ENCODE data around the gene MRPL17. TPM values are rescaled to one million over a fixed set of nuclear protein-coding genes. Genes with fewer than 3 reads are reported as not detected.
"Not testable (repeated sequence)": the region's sequence is repeated elsewhere in the genome, so short reads cannot be mapped to it uniquely, and the experiment has no call there.

Gene MRPL17
- total RNA-seq, 2 experiments from 2014 or later, result 50.9 to 51.4 TPM

DNA sequence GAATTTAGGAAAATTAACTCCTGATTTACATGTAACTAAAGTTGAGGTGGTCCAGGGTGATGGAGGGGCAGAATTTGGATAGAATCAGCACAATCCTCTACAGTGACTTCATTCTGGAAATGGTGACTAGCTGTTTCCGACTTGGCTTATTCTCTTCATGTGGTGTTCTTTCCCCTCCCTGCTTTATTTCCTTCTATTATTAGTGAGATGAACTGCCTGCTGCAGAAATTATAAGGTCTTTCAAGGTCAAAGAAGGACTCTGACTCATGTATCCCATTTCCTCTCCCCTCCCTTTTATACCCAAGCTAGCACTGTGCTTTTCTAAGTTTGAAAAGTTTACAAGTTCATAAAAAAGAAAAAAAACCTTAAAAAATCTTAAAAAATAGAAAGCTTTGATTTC lies 12.2 kb upstream of the MRPL17 start:
- DNase-seq (no peak), ATAC-seq (ENCODE audit: low read depth) (no peak)
- H3K27ac Mint-ChIP-seq, result no peak overlapping the region
- H3K9me3 Mint-ChIP-seq, result no peaks in the 10 kb centered on the region
- no peaks in the 10 kb centered on the region for H3K27me3 Mint-ChIP-seq
- POLR2A ChIA-PET, result interaction anchor here (1.3 kb wide), 1 partner anchor 93 kb away, joined by 3 read pairs; no protein-coding TSS in a partner anchor
- peaks cover 12% of the 10 kb centered on the region for H3K36me3 Mint-ChIP-seq
- H3K4me3 Mint-ChIP-seq, result no peak overlapping the region
- H3K4me1 Mint-ChIP-seq, result peaks cover 17% of the 10 kb centered on the region

DNA sequence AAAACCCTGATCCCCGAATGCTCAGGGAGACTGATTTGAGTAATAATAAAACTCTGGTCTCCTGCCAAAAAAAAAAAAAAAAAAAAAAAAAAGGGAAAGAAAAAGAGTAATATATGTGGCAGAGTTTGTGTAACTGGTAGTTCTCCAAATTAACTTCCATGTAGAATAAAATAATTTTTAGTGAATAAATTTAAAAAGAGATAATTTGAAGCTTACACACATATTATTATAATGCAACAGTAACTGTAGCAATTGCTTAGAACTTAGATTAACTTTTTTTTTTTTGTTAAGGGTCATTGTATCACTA lies 11.0 kb upstream of the MRPL17 start:
- no peak for ATAC-seq (ENCODE audit: low read depth)
- Mint-ChIP-seq H3K4me1 (peaks cover 17% of the 10 kb centered on the region), H3K27ac (no peak overlapping the region), H3K27me3 (no peaks in the 10 kb centered on the region), H3K4me3 (peak overlapping the region; percentile 1), H3K9me3 (peaks cover 2% of the 10 kb centered on the region), H3K36me3 (peaks cover 10% of the 10 kb centered on the region)
- POLR2A ChIA-PET, result interaction anchor here (0.7 to 1.1 kb wide), 4 partner anchors 9 to 317 kb away, joined by 3 to 8 read pairs (median 4); no protein-coding TSS in a partner anchor
- DNase-seq, result no peak

DNA sequence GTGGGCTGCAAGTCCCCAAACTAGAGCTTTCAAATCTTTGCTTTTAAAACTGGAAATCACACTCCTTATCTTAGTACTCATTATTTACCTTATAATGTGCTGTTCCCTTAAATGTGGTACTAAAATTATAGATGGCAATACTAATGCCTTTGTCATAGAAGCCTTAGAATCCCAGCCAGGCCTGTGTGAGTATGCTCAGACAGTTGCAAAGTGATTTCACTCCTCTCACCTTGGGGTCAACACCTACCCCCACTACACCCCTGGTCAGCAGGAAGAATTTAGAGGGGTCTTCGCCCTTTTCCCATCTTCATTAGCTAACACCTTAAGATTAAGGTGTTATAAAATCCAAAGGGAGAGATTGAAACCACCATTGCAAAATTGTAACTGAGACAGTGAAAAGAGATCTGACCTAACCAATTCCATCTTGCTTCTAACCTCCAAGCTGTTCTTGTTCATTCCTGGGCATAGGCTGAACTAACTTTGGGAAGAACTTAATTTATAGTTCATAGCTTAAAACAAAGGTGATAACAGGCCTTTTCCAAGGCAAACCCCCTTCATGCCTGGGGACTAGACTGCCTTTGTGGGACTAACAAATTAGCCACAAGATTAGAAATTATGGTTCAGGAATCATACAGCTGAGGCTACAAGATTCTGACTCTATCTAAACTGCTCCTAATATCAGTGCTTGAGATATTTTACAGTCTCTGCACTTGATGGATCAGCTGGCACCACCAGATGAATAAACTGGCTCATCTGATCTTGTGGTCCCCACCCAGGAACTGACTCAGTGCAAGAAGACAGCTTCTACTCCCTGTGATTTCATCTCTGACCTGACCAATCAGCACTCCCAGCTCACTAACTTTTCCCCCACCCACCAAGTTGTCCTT lies 10.4 kb upstream of the MRPL17 start:
- DNase-seq (no peak), ATAC-seq (ENCODE audit: low read depth) (no peak)
- peak overlapping the region; percentile 1 for H3K4me3 Mint-ChIP-seq
- POLR2A ChIA-PET, result interaction anchor here (0.7 to 1.1 kb wide), 3 partner anchors 9 to 317 kb away, joined by 3 to 8 read pairs (median 3); no protein-coding TSS in a partner anchor
- H3K27ac Mint-ChIP-seq, result no peak overlapping the region
- H3K4me1 Mint-ChIP-seq, result peaks cover 17% of the 10 kb centered on the region
- H3K36me3 Mint-ChIP-seq, result peaks cover 11% of the 10 kb centered on the region
- H3K27me3 Mint-ChIP-seq, result no peaks in the 10 kb centered on the region
- peaks cover 2% of the 10 kb centered on the region for H3K9me3 Mint-ChIP-seq

DNA sequence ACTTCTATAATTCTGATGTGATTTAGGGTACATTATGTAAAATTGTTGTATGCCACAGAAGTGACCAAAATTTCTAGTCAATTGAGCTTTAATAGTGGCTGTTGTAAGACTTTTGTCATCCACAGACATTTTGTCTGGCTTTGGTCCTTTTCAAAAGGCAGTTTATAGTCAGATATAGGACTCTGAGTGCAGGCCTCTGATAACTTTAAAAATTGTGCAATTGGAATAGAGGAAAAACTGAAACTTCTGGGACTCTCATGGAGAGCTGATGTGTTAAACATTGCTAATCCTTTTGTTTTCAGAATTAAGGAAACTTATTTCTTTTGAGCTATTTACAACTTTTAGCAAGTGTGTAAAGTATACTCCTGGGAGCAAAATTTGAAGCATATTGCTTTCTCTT lies 9.0 kb upstream of the MRPL17 start:
- Mint-ChIP-seq H3K9me3 (peaks cover 2% of the 10 kb centered on the region), H3K27me3 (no peaks in the 10 kb centered on the region), H3K27ac (no peak overlapping the region), H3K36me3 (peaks cover 4% of the 10 kb centered on the region), H3K4me3 (no peak overlapping the region), H3K4me1 (peaks cover 15% of the 10 kb centered on the region)
- ATAC-seq (ENCODE audit: low read depth) (no peak), DNase-seq (no peak)
- POLR2A ChIA-PET, result no interaction called here

DNA sequence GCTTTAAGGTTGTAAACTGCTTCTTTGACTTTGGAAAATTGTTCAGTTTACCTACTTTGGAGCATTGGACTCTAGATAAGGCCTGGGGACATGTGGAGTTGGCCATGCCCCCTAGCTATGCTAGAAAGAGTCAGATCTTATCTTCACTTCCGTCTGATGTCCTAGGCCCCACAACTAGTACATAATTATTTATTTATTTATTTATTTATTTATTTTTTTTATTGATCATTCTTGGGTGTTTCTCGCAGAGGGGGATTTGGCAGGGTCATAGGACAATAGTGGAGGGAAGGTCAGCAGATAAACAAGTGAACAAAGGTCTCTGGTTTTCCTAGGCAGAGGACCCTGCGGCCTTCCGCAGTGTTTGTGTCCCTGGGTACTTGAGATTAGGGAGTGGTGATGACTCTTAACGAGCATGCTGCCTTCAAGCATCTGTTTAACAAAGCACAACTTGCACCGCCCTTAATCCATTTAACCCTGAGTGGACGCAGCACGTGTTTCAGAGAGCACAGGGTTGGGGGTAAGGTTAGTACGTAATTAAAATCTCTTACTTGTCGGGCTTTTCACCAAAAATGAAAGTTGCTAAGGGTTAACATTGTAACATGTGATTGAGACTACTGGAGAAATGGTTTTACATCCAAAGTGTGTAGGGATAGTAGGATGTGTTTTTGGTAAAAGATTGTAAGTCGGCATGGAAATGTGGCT lies 7.4 kb upstream of the MRPL17 start:
- H3K4me3 Mint-ChIP-seq; H3K27ac Mint-ChIP-seq; H3K27me3 Mint-ChIP-seq; H3K36me3 Mint-ChIP-seq; H3K9me3 Mint-ChIP-seq; ATAC-seq (ENCODE audit: low read depth); POLR2A ChIA-PET; DNase-seq: not testable (repeated sequence)
- peaks cover 12% of the 10 kb centered on the region for H3K4me1 Mint-ChIP-seq

DNA sequence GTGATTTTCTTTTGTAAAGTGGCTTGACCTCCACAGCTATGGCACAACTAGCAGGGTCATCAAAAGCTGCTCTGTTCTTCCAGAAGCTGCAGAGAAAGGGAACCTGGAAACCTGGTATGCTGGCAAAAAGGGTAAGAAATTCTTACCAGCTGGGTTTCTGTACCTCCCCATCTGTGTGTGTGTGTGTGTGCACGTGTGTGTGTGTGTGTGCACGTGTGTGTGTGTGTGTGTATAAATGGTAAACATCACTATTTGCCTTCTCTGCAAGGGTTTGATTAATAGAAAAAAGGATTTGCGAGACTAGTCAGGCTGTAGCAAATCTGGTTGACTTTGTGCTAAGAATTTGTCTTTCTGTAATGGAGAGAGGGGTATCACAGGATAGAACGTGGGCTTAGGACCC lies 4.7 kb upstream of the MRPL17 start:
- Mint-ChIP-seq H3K4me1 (peaks cover 2% of the 10 kb centered on the region), H3K4me3 (no peak overlapping the region), H3K36me3 (peaks cover 6% of the 10 kb centered on the region), H3K27me3 (no peaks in the 10 kb centered on the region), H3K27ac (no peak overlapping the region), H3K9me3 (peaks cover 2% of the 10 kb centered on the region)
- DNase-seq, result no peak
- POLR2A ChIA-PET, result no interaction called here
- no peak for ATAC-seq (ENCODE audit: low read depth)

DNA sequence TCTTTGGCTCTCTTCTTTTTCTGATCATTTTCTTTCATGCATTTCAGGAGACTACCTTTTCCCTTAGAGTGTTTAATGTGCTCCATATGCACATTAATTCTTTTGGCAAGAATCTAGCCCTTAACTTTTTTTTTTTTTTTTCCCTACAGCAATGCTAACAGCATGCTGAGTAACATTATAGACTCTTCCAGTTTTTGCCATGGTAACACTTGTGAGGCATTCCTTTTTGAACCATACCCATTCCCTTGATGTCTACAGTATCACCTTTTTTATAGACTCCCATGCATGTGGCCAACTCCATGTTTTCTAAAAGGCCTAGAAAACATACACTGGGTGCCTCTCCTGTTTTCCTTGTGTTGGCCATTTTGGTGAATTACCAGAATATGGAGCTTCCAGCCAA lies 2.9 kb upstream of the MRPL17 start:
- no peak overlapping the region for H3K4me3 Mint-ChIP-seq
- H3K9me3 Mint-ChIP-seq, result peaks cover 2% of the 10 kb centered on the region
- H3K36me3 Mint-ChIP-seq, result peaks cover 13% of the 10 kb centered on the region
- ATAC-seq (ENCODE audit: low read depth), result no peak
- POLR2A ChIA-PET, result interaction anchor here (0.9 kb wide), 1 partner anchor 82 kb away, joined by 4 read pairs; no protein-coding TSS in a partner anchor
- H3K4me1 Mint-ChIP-seq, result peaks cover 9% of the 10 kb centered on the region
- no peak overlapping the region for H3K27ac Mint-ChIP-seq
- no peaks in the 10 kb centered on the region for H3K27me3 Mint-ChIP-seq
- DNase-seq, result no peak

DNA sequence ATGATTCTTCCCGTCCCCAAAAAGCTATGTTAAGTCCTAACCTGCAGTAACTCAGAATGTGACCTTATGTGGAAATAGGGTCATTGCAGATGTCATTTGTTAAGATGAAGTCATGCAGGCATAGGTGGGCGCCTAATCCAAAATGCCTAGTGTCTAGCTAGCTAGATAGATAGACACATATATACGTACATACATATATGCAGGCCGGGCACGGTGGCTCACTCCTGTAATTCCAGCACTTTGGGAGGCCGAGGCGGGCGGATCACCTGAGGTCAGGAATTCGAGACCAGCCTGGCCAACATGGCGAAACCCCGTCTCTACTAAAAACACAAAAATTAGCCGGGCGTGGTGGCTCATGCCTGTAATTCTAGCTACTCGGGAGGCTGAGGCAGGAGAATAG lies 928 bp upstream of the MRPL17 start:
- POLR2A ChIA-PET, result interaction anchor here (1.0 to 4.3 kb wide), 8 partner anchors 16 to 202 kb away, joined by 3 to 33 read pairs (median 10); partner anchors contain the start of genes ARFIP2, ILK, TAF10 and TIMM10B
- DNase-seq; ATAC-seq (ENCODE audit: low read depth); H3K9me3 Mint-ChIP-seq; H3K27me3 Mint-ChIP-seq: not testable (repeated sequence)
- peak overlapping the region; percentile 92 for H3K4me3 Mint-ChIP-seq
- H3K4me1 Mint-ChIP-seq, result peaks cover 14% of the 10 kb centered on the region
- H3K36me3 Mint-ChIP-seq, result peaks cover 20% of the 10 kb centered on the region
- H3K27ac Mint-ChIP-seq, result peak overlapping the region; percentile 97

DNA sequence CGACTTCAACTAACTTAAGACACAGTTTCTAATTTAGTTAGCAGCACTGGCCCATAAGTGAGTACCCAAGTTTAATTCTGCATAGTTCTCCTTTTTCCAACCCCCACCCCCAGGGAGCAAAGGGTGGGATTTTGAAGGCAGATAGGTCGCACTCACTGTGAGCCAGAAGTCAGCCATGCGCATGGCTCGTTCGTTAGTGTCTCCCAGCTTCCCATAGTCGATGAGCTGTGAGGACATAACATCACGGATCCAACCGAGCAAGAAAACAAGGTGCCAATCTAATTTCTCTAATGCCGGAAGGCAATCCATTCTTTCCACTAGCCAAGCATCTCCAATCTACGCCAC lies 577 bp downstream of the MRPL17 start:
- H3K9me3 Mint-ChIP-seq, result no peaks in the 10 kb centered on the region

DNA sequence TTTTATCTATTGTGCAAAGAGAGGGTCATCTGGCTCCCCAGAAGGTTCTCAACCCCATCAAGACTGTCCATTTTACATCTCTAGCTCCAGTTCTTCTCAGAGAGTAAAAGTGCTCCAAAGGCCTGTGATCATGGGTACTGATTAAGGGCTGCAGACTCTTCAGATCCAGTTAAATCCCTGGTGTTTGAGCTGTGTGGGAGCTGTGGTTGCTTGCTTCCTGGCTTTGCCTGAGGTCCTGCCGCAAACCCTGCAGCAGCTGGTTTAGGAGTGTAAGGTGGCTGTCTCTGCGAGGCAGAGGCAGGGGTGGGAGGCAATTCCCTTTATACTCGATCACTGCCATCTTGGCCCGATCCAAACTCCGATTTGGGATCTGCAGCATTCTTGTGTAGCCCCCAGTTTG lies 1.2 kb downstream of the MRPL17 start:
- peak overlapping the region; percentile 97 for H3K27ac Mint-ChIP-seq
- H3K27me3 Mint-ChIP-seq, result no peaks in the 10 kb centered on the region
- peaks cover 15% of the 10 kb centered on the region for H3K4me1 Mint-ChIP-seq
- no peaks in the 10 kb centered on the region for H3K9me3 Mint-ChIP-seq
- H3K4me3 Mint-ChIP-seq, result peak overlapping the region; percentile 92
- DNase-seq (peak; percentile 36), ATAC-seq (ENCODE audit: low read depth) (no peak)
- H3K36me3 Mint-ChIP-seq, result peaks cover 23% of the 10 kb centered on the region
- POLR2A ChIA-PET, result interaction anchor here (1.0 to 4.3 kb wide), 6 partner anchors 9 to 200 kb away, joined by 4 to 33 read pairs (median 14); partner anchors contain the start of genes ARFIP2, TAF10, TIMM10B and TPP1

More for the DNA sequence above, 577 bp downstream of the MRPL17 start:
- POLR2A ChIA-PET, result interaction anchor here (1.0 to 4.3 kb wide), 9 partner anchors 10 to 305 kb away, joined by 3 to 33 read pairs (median 14); partner anchors contain the start of genes ARFIP2, ILK, TAF10 and TIMM10B
- Mint-ChIP-seq H3K27ac (peak overlapping the region; percentile 97), H3K27me3 (no peaks in the 10 kb centered on the region), H3K4me3 (peak overlapping the region; percentile 92), H3K4me1 (peaks cover 15% of the 10 kb centered on the region), H3K36me3 (peaks cover 21% of the 10 kb centered on the region)
- DNase-seq, result no peak
- ATAC-seq (ENCODE audit: low read depth), result no peak

DNA sequence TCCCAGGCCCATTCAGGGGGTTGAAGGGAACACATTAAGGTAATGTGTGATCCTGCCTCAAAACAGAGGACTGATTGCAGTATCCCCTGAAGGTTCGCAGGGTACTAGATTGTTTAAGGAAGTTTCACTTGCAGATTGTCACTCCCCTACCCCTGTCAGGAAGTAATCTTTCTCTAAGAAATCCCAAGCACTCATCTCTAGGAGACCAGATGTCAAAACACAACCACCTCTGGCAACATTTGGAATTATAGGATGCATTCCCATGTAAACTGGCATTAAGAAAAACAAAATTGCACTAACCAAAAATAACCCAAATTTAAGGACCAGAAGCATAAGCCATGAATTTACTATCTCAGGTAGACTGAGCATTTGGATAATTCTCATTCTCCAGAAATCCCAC lies 1.6 kb downstream of the MRPL17 start:
- H3K36me3 Mint-ChIP-seq, result peaks cover 23% of the 10 kb centered on the region
- DNase-seq (no peak), ATAC-seq (ENCODE audit: low read depth) (no peak)
- H3K27me3 Mint-ChIP-seq, result no peaks in the 10 kb centered on the region
- peaks cover 15% of the 10 kb centered on the region for H3K4me1 Mint-ChIP-seq
- peak overlapping the region; percentile 59 for H3K27ac Mint-ChIP-seq
- peak overlapping the region; percentile 92 for H3K4me3 Mint-ChIP-seq
- POLR2A ChIA-PET, result interaction anchor here (1.0 to 4.3 kb wide), 6 partner anchors 9 to 200 kb away, joined by 4 to 33 read pairs (median 14); partner anchors contain the start of genes ARFIP2, TAF10, TIMM10B and TPP1
- H3K9me3 Mint-ChIP-seq, result no peaks in the 10 kb centered on the region

DNA sequence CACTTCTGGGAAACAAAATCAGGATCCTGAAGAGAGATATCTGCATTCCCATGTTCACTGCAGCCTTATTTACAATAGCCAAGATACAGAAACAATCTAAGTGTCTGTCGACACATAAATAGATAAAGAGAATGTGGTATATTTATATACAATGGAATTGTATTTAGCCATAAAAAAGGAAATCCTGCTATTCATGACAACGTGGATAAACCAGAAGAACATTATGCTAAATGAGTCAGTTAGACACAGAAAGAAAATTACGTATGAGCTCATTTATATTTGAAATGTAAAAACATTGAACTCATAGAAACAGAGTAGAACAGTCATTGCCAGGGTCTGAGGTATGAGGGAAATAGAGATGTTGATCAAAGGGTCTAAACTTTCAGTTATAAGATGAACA lies 6.1 kb downstream of the MRPL17 start:
- ATAC-seq (ENCODE audit: low read depth), result no peak
- H3K27ac Mint-ChIP-seq, result no peak overlapping the region
- no peak for DNase-seq
- POLR2A ChIA-PET, result interaction anchor here (1.3 kb wide), 1 partner anchor 65 kb away, joined by 3 read pairs; the partner anchor contains the start of gene TAF10
- H3K9me3 Mint-ChIP-seq, result peaks cover 1% of the 10 kb centered on the region
- peaks cover 27% of the 10 kb centered on the region for H3K36me3 Mint-ChIP-seq
- H3K4me1 Mint-ChIP-seq, result peaks cover 38% of the 10 kb centered on the region
- H3K27me3 Mint-ChIP-seq, result no peaks in the 10 kb centered on the region
- no peak overlapping the region for H3K4me3 Mint-ChIP-seq

DNA sequence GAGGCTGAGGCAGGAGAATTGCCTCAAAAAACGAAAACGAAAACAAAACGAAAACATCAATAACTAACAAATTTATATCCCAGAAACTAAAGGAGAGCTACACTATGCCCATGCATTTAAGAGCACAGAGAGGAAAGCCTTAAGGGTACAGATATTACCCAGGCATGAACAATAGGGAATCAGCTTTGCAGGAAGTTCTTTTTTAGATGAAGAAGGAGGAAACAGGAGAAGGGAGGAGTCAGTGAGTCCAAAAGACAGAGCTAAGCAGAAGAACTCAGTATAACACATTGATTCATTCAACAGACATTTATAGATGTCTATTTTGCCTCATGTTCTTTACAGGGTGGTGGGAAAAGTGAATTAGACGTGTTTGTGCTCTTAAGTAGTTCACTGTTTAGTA lies 8.3 kb downstream of the MRPL17 start:
- ATAC-seq (ENCODE audit: low read depth) (no peak), DNase-seq (no peak)
- no peak overlapping the region for H3K4me3 Mint-ChIP-seq
- POLR2A ChIA-PET, result interaction anchor here (1.1 kb wide), 1 partner anchor 9 kb away, joined by 4 read pairs; the partner anchor contains the start of gene MRPL17
- peaks cover 47% of the 10 kb centered on the region for H3K4me1 Mint-ChIP-seq
- peaks cover 16% of the 10 kb centered on the region for H3K36me3 Mint-ChIP-seq
- peaks cover 1% of the 10 kb centered on the region for H3K9me3 Mint-ChIP-seq
- H3K27me3 Mint-ChIP-seq, result no peaks in the 10 kb centered on the region
- no peak overlapping the region for H3K27ac Mint-ChIP-seq
